H9 (cell line): Measurements from ENCODE around the gene CRAMP1. TPM values are rescaled to one million over a fixed set of nuclear protein-coding genes. Genes with fewer than 3 reads are reported as not detected.

Source experiments
- DNase-seq: peaks from one replicate; pipeline ENCODE4 v3.0.0-alpha.2; 2017
- H2AFZ ChIP-seq: one replicate; pipeline ENCODE4 v1.6.1; 2013; ENCODE audit warnings: mild to moderate bottlenecking, low read length, control low read depth, moderate library complexity
- H2AK5ac ChIP-seq: 2 replicates; pipeline ENCODE4 v1.6.1; 2013; ENCODE audit warnings: low read length, control low read depth, mixed read lengths; ENCODE audit not compliant: insufficient read length
- H2BK120ac ChIP-seq: one replicate; pipeline ENCODE4 v1.6.1; 2013; ENCODE audit warnings: low read depth, mild to moderate bottlenecking, low read length, control low read depth, inconsistent platforms; ENCODE audit not compliant: poor library complexity, severe bottlenecking
- H2BK12ac ChIP-seq: 2 replicates; pipeline ENCODE4 v1.6.1; 2013; ENCODE audit warnings: low read length, control low read depth, mixed read lengths, low read depth; ENCODE audit not compliant: insufficient read length
- H2BK15ac ChIP-seq: 2 replicates; pipeline ENCODE4 v1.6.1; 2013; ENCODE audit warnings: low read depth, low read length, control low read depth
- H2BK20ac ChIP-seq: one replicate; pipeline ENCODE4 v1.6.1; 2013; ENCODE audit warnings: low read depth, mild to moderate bottlenecking, low read length, control low read depth, inconsistent platforms; ENCODE audit not compliant: poor library complexity, severe bottlenecking
- H2BK5ac ChIP-seq: 2 replicates; pipeline ENCODE4 v1.6.1; 2013; ENCODE audit warnings: low read length, control low read depth, mixed read lengths; ENCODE audit not compliant: insufficient read length
- H3K14ac ChIP-seq: 2 replicates; pipeline ENCODE4 v1.6.1; 2013; ENCODE audit warnings: low read length, control low read depth; ENCODE audit not compliant: insufficient read depth
- H3K18ac ChIP-seq: 2 replicates; pipeline ENCODE4 v1.6.1; 2013; ENCODE audit warnings: low read depth, mild to moderate bottlenecking, mixed read lengths, low read length, control low read depth; ENCODE audit not compliant: insufficient read length
- H3K23ac ChIP-seq: 2 replicates; pipeline ENCODE4 v1.6.1; 2013; ENCODE audit warnings: low read length, control low read depth, mixed read lengths, low read depth; ENCODE audit not compliant: insufficient read length
- H3K23me2 ChIP-seq: 2 replicates; pipeline ENCODE4 v1.6.1; 2013; ENCODE audit warnings: low read depth, mild to moderate bottlenecking, mixed read lengths, low read length, control low read depth; ENCODE audit not compliant: insufficient read length, poor library complexity, severe bottlenecking
- H3K27ac ChIP-seq: 2 replicates; pipeline ENCODE4 v1.5.1; 2013; ENCODE audit warnings: low read length, control low read depth, mixed read lengths, low read depth; ENCODE audit not compliant: insufficient read length
- H3K27me3 ChIP-seq: 2 replicates; pipeline ENCODE4 v1.6.1; 2013; ENCODE audit warnings: low read length, control low read depth, inconsistent platforms; ENCODE audit not compliant: insufficient read depth
- H3K4ac ChIP-seq: 2 replicates; pipeline ENCODE4 v1.6.1; 2013; ENCODE audit warnings: low read depth, mild to moderate bottlenecking, control low read depth, inconsistent platforms, low read length, moderate library complexity
- H3K4me1 ChIP-seq: 2 replicates; pipeline ENCODE4 v1.6.1; 2013; ENCODE audit warnings: low read length, control low read depth, inconsistent platforms; ENCODE audit not compliant: insufficient read depth
- H3K4me2 ChIP-seq: 2 replicates; pipeline ENCODE4 v1.6.1; 2013; ENCODE audit warnings: low read length, control low read depth, mixed read lengths; ENCODE audit not compliant: insufficient read length, insufficient read depth
- H3K56ac ChIP-seq: 2 replicates; pipeline ENCODE4 v1.6.1; 2013; ENCODE audit warnings: low read depth, mild to moderate bottlenecking, mixed read lengths, low read length, control low read depth; ENCODE audit not compliant: insufficient read length
- H3K79me1 ChIP-seq: 2 replicates; pipeline ENCODE4 v1.6.1; 2013; ENCODE audit warnings: low read depth, mild to moderate bottlenecking, moderate library complexity, low read length, control low read depth, inconsistent platforms; ENCODE audit not compliant: insufficient read depth, poor library complexity, severe bottlenecking
- H3K79me2 ChIP-seq: 2 replicates; pipeline ENCODE4 v1.6.1; 2013; ENCODE audit warnings: low read length, control low read depth, inconsistent platforms; ENCODE audit not compliant: insufficient read depth
- H3K9ac ChIP-seq: 2 replicates; pipeline ENCODE4 v1.6.1; 2013; ENCODE audit warnings: low read length, control low read depth, mixed read lengths; ENCODE audit not compliant: insufficient read length; ENCODE audit errors: extremely low read depth
- H3K9me3 ChIP-seq: one replicate; pipeline ENCODE4 v1.6.1; 2013; ENCODE audit warnings: low read depth, low read length, inconsistent platforms; ENCODE audit not compliant: control insufficient read depth
- H3T11ph ChIP-seq: one replicate; pipeline ENCODE4 v1.6.1; 2013; ENCODE audit warnings: mild to moderate bottlenecking, low read length, control low read depth, inconsistent platforms
- H4K20me1 ChIP-seq: one replicate; pipeline ENCODE4 v1.6.1; 2013; ENCODE audit not compliant: control insufficient read depth, insufficient read length, insufficient read depth
- H4K5ac ChIP-seq: 2 replicates; pipeline ENCODE4 v1.6.1; 2013; ENCODE audit warnings: low read depth, mild to moderate bottlenecking, mixed read lengths, low read length, control low read depth; ENCODE audit not compliant: insufficient read length
- H4K8ac ChIP-seq: replicated peaks from 2 replicates; pipeline ENCODE4 v1.6.1; 2013; ENCODE audit warnings: low read length, control low read depth, mixed read lengths, low read depth; ENCODE audit not compliant: insufficient read length
- H4K91ac ChIP-seq: 2 replicates; pipeline ENCODE4 v1.6.1; 2013; ENCODE audit warnings: low read depth, mild to moderate bottlenecking, moderate library complexity, mixed read lengths, low read length, control low read depth; ENCODE audit not compliant: insufficient read length
- H3K27ac Mint-ChIP-seq, 3 experiments: 2 replicates in 2 of 3; 3 replicates in 1 of 3; pipeline ENCODE4 v1.8.0; 2020 to 2021; ENCODE audit warnings: mixed read lengths in 3 of 3, mild to moderate bottlenecking in 1 of 3, moderate library complexity in 1 of 3
- H3K27me3 Mint-ChIP-seq: 2 replicates; pipeline ENCODE4 v1.8.0; 2021; ENCODE audit warnings: low read depth, mild to moderate bottlenecking, moderate library complexity, mixed read lengths
- H3K36me3 Mint-ChIP-seq, 3 experiments: 2 replicates in 2 of 3; 3 replicates in 1 of 3; pipeline ENCODE4 v1.8.0; 2020 to 2021; ENCODE audit warnings: low read depth in 3 of 3, mixed read lengths in 3 of 3; ENCODE audit not compliant: insufficient read depth in 1 of 3
- H3K4me1 Mint-ChIP-seq, 2 experiments: 2 replicates each; pipeline ENCODE4 v1.8.0; 2020; ENCODE audit warnings: mixed read lengths in 2 of 2
- H3K4me3 Mint-ChIP-seq, 2 experiments: 2 replicates in 1 of 2; 3 replicates in 1 of 2; pipeline ENCODE4 v1.8.0; 2020 to 2021; ENCODE audit warnings: mild to moderate bottlenecking in 2 of 2, mixed read lengths in 2 of 2, moderate library complexity in 1 of 2
- H3K9me3 Mint-ChIP-seq, 2 experiments: 2 replicates in 1 of 2; 3 replicates in 1 of 2; pipeline ENCODE4 v1.8.0; 2020; ENCODE audit warnings: mild to moderate bottlenecking in 2 of 2, mixed read lengths in 2 of 2, moderate library complexity in 1 of 2
- CTCF ChIP-seq: fragments of 200-600 bp; sonication (generic); conservative IDR thresholded peaks from 3 replicates; pipeline ENCODE4 v1.8.0; 2021; ENCODE audit warnings: antibody characterized with exemption, mild to moderate bottlenecking
- WGBS: extraction: QIAGEN DNeasy Blood & Tissue Kit; methylation state at CpG from one replicate; pipeline ENCODE4 v1.1.7; 2013; ENCODE audit warnings: missing lambda C conversion rate, low lambda C conversion rate, mixed read lengths; ENCODE audit not compliant: insufficient read length; ENCODE audit errors: extremely low coverage; 5-methylcytosine and 5-hydroxymethylcytosine counted together
- total RNA-seq: library from RNA; stranded (reverse); gene quantifications from 2 replicates; pipeline ENCODE4 v1.2.1, GENCODE V29; 2021

Gene CRAMP1
- total RNA-seq, 1 experiment from 2014 or later: 46.2 TPM

DNA sequence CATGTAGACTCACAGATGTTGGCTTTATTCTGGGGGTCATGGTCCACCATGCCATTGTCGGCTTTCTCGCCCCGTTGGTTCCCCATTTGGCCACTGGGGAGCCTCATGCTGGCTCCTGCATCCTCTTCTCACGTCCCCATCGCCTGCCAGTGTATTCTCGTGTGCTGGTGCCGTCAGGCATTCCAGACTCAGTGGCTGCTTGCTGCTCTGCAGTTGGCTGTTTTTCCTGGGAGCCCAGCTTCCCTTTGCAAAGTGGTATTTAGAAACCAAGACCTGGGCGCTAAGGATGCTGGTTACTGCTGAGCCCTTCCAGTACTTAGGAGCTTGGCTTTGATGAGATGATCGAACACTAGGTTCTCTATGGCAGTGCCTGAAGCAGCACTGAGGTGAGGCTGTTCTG lies 19.1 kb downstream of the CRAMP1 start:
- Histone ChIP-seq H3T11ph (no peak overlapping the region), H3K23me2 (no peaks in the 10 kb centered on the region), H2BK20ac (no peak overlapping the region), H2BK5ac (no peak overlapping the region), H3K23ac (no peak overlapping the region), H3K4me1 (no peaks in the 10 kb centered on the region), H3K27me3 (no peaks in the 10 kb centered on the region), H3K9ac (no peak overlapping the region), H3K4me2 (no peak overlapping the region), H3K14ac (no peak overlapping the region), H3K18ac (no peak overlapping the region), H4K20me1 (peaks cover 2% of the 10 kb centered on the region), H2BK120ac (no peak overlapping the region), H4K5ac (no peak overlapping the region), H4K8ac (no peak overlapping the region), H3K9me3 (no peaks in the 10 kb centered on the region), H2AK5ac (no peak overlapping the region), H3K79me2 (peaks cover 2% of the 10 kb centered on the region; the same call in 1 of the 2 replicates), H2BK15ac (no peak overlapping the region), H3K4ac (no peak overlapping the region), H4K91ac (no peak overlapping the region), H3K56ac (no peak overlapping the region), H3K79me1 (peaks cover 7% of the 10 kb centered on the region), H2AFZ (no peak overlapping the region), H2BK12ac (no peak overlapping the region), H3K27ac (no peak overlapping the region)
- TF ChIP-seq CTCF: 0 out of 3 replicates have a peak, but pooled peaks have one; percentile 19
- no peak for DNase-seq
- no peaks in the 10 kb centered on the region for H3K4me1 Mint-ChIP-seq
- H3K4me3 Mint-ChIP-seq: no peak overlapping the region
- H3K36me3 Mint-ChIP-seq: peaks cover 22 to 67% (median 35%) of the 10 kb centered on the region in 3 experiments; a peak in 6 of 7 replicates
- no peaks in the 10 kb centered on the region for H3K27me3 Mint-ChIP-seq
- no peaks in the 10 kb centered on the region for H3K9me3 Mint-ChIP-seq
- peak overlapping the region in 2 of 3 experiments; percentile 26 to 68; a peak in 2 of 7 replicates for H3K27ac Mint-ChIP-seq
- no CpG with 5 or more reads among the region's 9 CpGs for WGBS
